ENCODE results near the gene ABCB4. TPM values are rescaled to one million over a fixed set of nuclear protein-coding genes. Genes with fewer than 3 reads are reported as not detected.

ABCB4 gene
- polyA plus RNA-seq, 4 donors, result 0.16 to 1.4 (median 0.86) TPM; not detected in 1

DNA sequence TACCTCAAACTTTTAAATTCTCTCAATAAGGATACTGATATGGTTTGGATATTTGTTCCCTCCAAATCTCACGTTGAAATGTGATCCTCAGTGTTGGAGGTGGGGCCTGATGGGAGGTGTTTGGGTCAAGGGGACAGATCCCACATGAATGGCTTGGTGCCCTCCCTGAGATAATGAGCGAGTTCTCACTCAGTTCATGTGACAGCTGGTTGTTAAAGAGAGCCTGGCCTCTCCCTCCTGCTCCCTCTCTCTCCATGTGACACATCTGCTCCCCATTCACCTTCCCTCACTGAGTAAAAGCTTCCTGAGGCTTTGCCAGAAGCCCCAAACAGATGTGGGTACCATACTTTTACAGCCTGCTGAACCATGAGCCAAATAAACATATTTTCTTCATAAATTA is 19.2 kb downstream of the ABCB4 start:
- Histone ChIP-seq H3K9me3 (ENCODE audit: control insufficient read depth in 2 of 2, insufficient read depth in 1 of 2, low read depth in 1 of 2, low read length in 1 of 2) (no peaks in the 10 kb centered on the region), H3K27ac (ENCODE audit: low read depth in 1 of 3, low read length in 2 of 3) (no peak overlapping the region), H3K4me1 (ENCODE audit: control insufficient read depth in 3 of 3, insufficient read depth in 2 of 3, low read depth in 1 of 3, low read length in 2 of 3) (no peaks in the 10 kb centered on the region), H3K36me3 (ENCODE audit: control insufficient read depth in 3 of 3, insufficient read depth in 2 of 3, low read depth in 1 of 3, low read length in 3 of 3) (no peaks in the 10 kb centered on the region), H3K4me3 (ENCODE audit: low read depth in 1 of 3, low read length in 3 of 3) (no peak overlapping the region), H3K27me3 (ENCODE audit: control insufficient read depth in 3 of 3, insufficient read depth in 3 of 3, low read length in 3 of 3) (peaks cover 0 to 2% (median 0%) of the 10 kb centered on the region in 3 donors)
- DNase-seq, result no peak
- no peak for FAIRE-seq
- 22 to 50% (median 23%) methylated on average over 2 of the region's 2 CpGs for WGBS, 3 donors

GRCh38 chr7:87452279-87452678 is 23.2 kb downstream of the ABCB4 start:
- peaks cover 0 to 2% (median 0%) of the 10 kb centered on the region in 3 donors for H3K27me3 ChIP-seq (ENCODE audit: control insufficient read depth in 3 of 3, insufficient read depth in 3 of 3, low read length in 3 of 3)
- H3K4me3 ChIP-seq (ENCODE audit: low read depth in 1 of 3, low read length in 3 of 3), result no peak overlapping the region
- no peak overlapping the region for H3K27ac ChIP-seq (ENCODE audit: low read depth in 1 of 3, low read length in 2 of 3)
- H3K4me1 ChIP-seq (ENCODE audit: control insufficient read depth in 3 of 3, insufficient read depth in 2 of 3, low read depth in 1 of 3, low read length in 2 of 3), result no peaks in the 10 kb centered on the region
- FAIRE-seq (no peak), DNase-seq (no peak)
- no peaks in the 10 kb centered on the region for H3K36me3 ChIP-seq (ENCODE audit: control insufficient read depth in 3 of 3, insufficient read depth in 2 of 3, low read depth in 1 of 3, low read length in 3 of 3)
- no peaks in the 10 kb centered on the region for H3K9me3 ChIP-seq (ENCODE audit: control insufficient read depth in 2 of 2, insufficient read depth in 1 of 2, low read depth in 1 of 2, low read length in 1 of 2)
- WGBS, 3 donors, result 79 to 84% (median 81%) methylated on average over 4 of the region's 4 CpGs

DNA sequence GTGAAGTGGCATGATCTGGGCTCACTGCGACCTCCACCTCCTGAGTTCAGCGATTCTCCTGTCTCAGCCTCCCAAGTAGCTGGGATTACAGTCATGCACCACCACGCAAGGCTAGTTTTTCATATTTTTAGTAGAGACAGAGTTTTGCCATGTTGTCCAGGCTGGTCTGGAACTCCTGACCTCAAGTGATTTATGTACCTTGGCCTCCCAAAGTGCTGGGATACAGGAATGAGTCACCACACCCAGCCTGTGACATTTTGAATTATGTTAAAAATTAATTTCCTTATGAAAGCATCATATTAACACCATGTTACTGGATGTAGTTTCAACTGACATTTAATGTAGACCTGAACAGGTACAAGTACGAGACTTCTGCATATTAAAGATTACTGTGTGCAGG is 24.3 kb downstream of the ABCB4 start:
- WGBS, 3 donors, result 82 to 90% (median 84%) methylated on average over 4 of the region's 4 CpGs
- Histone ChIP-seq H3K27ac (ENCODE audit: low read depth in 1 of 3, low read length in 2 of 3) (no peak overlapping the region), H3K36me3 (ENCODE audit: control insufficient read depth in 3 of 3, insufficient read depth in 2 of 3, low read depth in 1 of 3, low read length in 3 of 3) (no peaks in the 10 kb centered on the region), H3K4me1 (ENCODE audit: control insufficient read depth in 3 of 3, insufficient read depth in 2 of 3, low read depth in 1 of 3, low read length in 2 of 3) (no peaks in the 10 kb centered on the region), H3K27me3 (ENCODE audit: control insufficient read depth in 3 of 3, insufficient read depth in 3 of 3, low read length in 3 of 3) (no peaks in the 10 kb centered on the region), H3K4me3 (ENCODE audit: low read depth in 1 of 3, low read length in 3 of 3) (no peak overlapping the region), H3K9me3 (ENCODE audit: control insufficient read depth in 2 of 2, insufficient read depth in 1 of 2, low read depth in 1 of 2, low read length in 1 of 2) (no peaks in the 10 kb centered on the region)
- no peak for FAIRE-seq
- DNase-seq, result no peak

DNA sequence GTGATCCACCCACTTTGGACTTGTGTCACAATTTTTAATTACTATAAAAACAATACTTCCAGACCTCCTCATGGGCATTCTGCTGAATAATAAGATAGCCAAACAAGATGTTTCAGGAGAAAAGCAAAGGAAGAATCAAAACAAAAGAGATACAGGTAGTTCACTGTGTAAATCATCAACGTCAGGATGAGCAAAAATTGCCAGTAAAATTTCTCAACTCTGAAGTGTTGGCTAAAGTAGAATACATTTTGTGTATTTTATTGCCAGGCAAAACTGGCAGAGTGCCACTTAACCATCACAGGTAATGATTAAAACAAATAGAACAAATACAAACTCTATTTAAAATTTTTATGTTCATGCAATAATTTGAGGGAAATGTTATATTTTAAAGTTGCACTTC is 24.8 kb downstream of the ABCB4 start:
- DNase-seq, result no peak
- WGBS, 3 donors, result 23 to 62% (median 23%) methylated on average over 1 of the region's 1 CpG
- Histone ChIP-seq H3K4me1 (ENCODE audit: control insufficient read depth in 3 of 3, insufficient read depth in 2 of 3, low read depth in 1 of 3, low read length in 2 of 3) (no peaks in the 10 kb centered on the region), H3K36me3 (ENCODE audit: control insufficient read depth in 3 of 3, insufficient read depth in 2 of 3, low read depth in 1 of 3, low read length in 3 of 3) (no peaks in the 10 kb centered on the region), H3K9me3 (ENCODE audit: control insufficient read depth in 2 of 2, insufficient read depth in 1 of 2, low read depth in 1 of 2, low read length in 1 of 2) (no peaks in the 10 kb centered on the region), H3K27me3 (ENCODE audit: control insufficient read depth in 3 of 3, insufficient read depth in 3 of 3, low read length in 3 of 3) (no peaks in the 10 kb centered on the region), H3K27ac (ENCODE audit: low read depth in 1 of 3, low read length in 2 of 3) (no peak overlapping the region), H3K4me3 (ENCODE audit: low read depth in 1 of 3, low read length in 3 of 3) (no peak overlapping the region)
- FAIRE-seq, result no peak

DNA sequence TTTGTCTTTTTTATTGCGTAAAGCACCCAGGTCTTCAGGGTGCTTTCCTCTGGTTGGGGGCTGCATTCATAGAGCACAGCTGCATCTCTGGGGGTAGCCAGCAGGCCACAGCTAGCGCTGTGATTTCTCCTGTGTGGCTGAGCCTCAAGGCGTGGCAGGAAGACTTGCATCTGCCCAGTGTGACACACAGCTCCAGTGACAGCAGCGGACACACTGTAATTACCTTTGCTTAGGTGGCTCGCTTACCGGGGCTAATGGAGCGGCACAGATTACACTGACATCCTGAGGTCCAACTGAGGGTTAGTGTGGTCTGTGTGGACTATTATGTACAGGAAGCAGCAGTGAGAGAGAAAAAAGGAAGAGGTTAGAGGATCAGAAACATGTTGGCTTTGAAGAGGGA is 27.1 kb downstream of the ABCB4 start:
- WGBS, 3 donors, result 75 to 85% (median 84%) methylated on average over 7 of the region's 7 CpGs
- H3K4me1 ChIP-seq (ENCODE audit: control insufficient read depth in 3 of 3, insufficient read depth in 2 of 3, low read depth in 1 of 3, low read length in 2 of 3), result no peaks in the 10 kb centered on the region
- no peak for DNase-seq
- H3K27ac ChIP-seq (ENCODE audit: low read depth in 1 of 3, low read length in 2 of 3), result no peak overlapping the region
- no peak for FAIRE-seq
- no peaks in the 10 kb centered on the region for H3K36me3 ChIP-seq (ENCODE audit: control insufficient read depth in 3 of 3, insufficient read depth in 2 of 3, low read depth in 1 of 3, low read length in 3 of 3)
- no peaks in the 10 kb centered on the region for H3K9me3 ChIP-seq (ENCODE audit: control insufficient read depth in 2 of 2, insufficient read depth in 1 of 2, low read depth in 1 of 2, low read length in 1 of 2)
- H3K27me3 ChIP-seq (ENCODE audit: control insufficient read depth in 3 of 3, insufficient read depth in 3 of 3, low read length in 3 of 3), result no peaks in the 10 kb centered on the region
- H3K4me3 ChIP-seq (ENCODE audit: low read depth in 1 of 3, low read length in 3 of 3), result no peak overlapping the region

DNA sequence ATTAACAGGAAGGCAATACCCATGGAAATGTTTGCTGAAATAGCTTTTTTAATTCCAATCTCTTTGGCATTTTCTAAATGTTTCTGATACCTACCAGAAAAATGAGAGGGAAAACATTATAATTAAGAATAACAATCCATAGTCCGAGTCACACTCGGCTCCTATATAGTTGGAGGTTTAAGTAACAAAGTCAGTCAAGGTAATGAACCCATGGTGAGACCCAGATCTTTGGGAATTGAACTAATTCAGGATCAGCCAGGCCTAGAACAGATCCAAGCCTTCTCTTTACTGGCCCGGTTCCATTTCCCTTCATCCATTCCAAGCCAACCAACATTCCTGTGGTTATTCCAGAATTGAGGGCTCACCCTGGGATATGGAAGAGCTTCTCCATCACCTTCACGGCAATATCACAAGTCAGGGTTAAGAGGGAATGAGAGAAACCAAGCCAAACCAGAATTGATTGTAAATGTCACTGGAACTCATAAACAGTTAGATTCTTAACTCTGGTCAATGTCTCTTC is 28.3 kb downstream of the ABCB4 start:
- 76 to 91% (median 88%) methylated on average over 4 of the region's 4 CpGs for WGBS, 3 donors
- H3K4me1 ChIP-seq (ENCODE audit: control insufficient read depth in 3 of 3, insufficient read depth in 2 of 3, low read depth in 1 of 3, low read length in 2 of 3), result no peaks in the 10 kb centered on the region
- H3K36me3 ChIP-seq (ENCODE audit: control insufficient read depth in 3 of 3, insufficient read depth in 2 of 3, low read depth in 1 of 3, low read length in 3 of 3), result no peaks in the 10 kb centered on the region
- H3K27me3 ChIP-seq (ENCODE audit: control insufficient read depth in 3 of 3, insufficient read depth in 3 of 3, low read length in 3 of 3), result no peaks in the 10 kb centered on the region
- H3K4me3 ChIP-seq (ENCODE audit: low read depth in 1 of 3, low read length in 3 of 3), result no peak overlapping the region
- DNase-seq, result no peak
- no peak overlapping the region for H3K27ac ChIP-seq (ENCODE audit: low read depth in 1 of 3, low read length in 2 of 3)
- FAIRE-seq, result no peak
- no peaks in the 10 kb centered on the region for H3K9me3 ChIP-seq (ENCODE audit: control insufficient read depth in 2 of 2, insufficient read depth in 1 of 2, low read depth in 1 of 2, low read length in 1 of 2)

- DNase-seq, result no peak
- H3K4me3 ChIP-seq (ENCODE audit: low read depth in 1 of 3, low read length in 3 of 3), result no peak overlapping the region
- 63 to 80% (median 74%) methylated on average over 4 of the region's 4 CpGs for WGBS, 3 donors
- no peaks in the 10 kb centered on the region for H3K27me3 ChIP-seq (ENCODE audit: control insufficient read depth in 3 of 3, insufficient read depth in 3 of 3, low read length in 3 of 3)
- no peaks in the 10 kb centered on the region for H3K36me3 ChIP-seq (ENCODE audit: control insufficient read depth in 3 of 3, insufficient read depth in 2 of 3, low read depth in 1 of 3, low read length in 3 of 3)
- no peaks in the 10 kb centered on the region for H3K9me3 ChIP-seq (ENCODE audit: control insufficient read depth in 2 of 2, insufficient read depth in 1 of 2, low read depth in 1 of 2, low read length in 1 of 2)
- H3K4me1 ChIP-seq (ENCODE audit: control insufficient read depth in 3 of 3, insufficient read depth in 2 of 3, low read depth in 1 of 3, low read length in 2 of 3), result no peaks in the 10 kb centered on the region
- no peak for FAIRE-seq
- H3K27ac ChIP-seq (ENCODE audit: low read depth in 1 of 3, low read length in 2 of 3), result no peak overlapping the region
Observed at GRCh38 chr7:87445897-87446296, 29.6 kb downstream of the ABCB4 start.

- no peaks in the 10 kb centered on the region for H3K4me1 ChIP-seq (ENCODE audit: control insufficient read depth in 3 of 3, insufficient read depth in 2 of 3, low read depth in 1 of 3, low read length in 2 of 3)
- no peaks in the 10 kb centered on the region for H3K9me3 ChIP-seq (ENCODE audit: control insufficient read depth in 2 of 2, insufficient read depth in 1 of 2, low read depth in 1 of 2, low read length in 1 of 2)
- no peak overlapping the region for H3K4me3 ChIP-seq (ENCODE audit: low read depth in 1 of 3, low read length in 3 of 3)
- no peak overlapping the region for H3K27ac ChIP-seq (ENCODE audit: low read depth in 1 of 3, low read length in 2 of 3)
- H3K27me3 ChIP-seq (ENCODE audit: control insufficient read depth in 3 of 3, insufficient read depth in 3 of 3, low read length in 3 of 3), result no peaks in the 10 kb centered on the region
- no peak for FAIRE-seq
- no peaks in the 10 kb centered on the region for H3K36me3 ChIP-seq (ENCODE audit: control insufficient read depth in 3 of 3, insufficient read depth in 2 of 3, low read depth in 1 of 3, low read length in 3 of 3)
- no peak for DNase-seq
Observed at GRCh38 chr7:87435546-87435945, 39.9 kb downstream of the ABCB4 start.

DNA sequence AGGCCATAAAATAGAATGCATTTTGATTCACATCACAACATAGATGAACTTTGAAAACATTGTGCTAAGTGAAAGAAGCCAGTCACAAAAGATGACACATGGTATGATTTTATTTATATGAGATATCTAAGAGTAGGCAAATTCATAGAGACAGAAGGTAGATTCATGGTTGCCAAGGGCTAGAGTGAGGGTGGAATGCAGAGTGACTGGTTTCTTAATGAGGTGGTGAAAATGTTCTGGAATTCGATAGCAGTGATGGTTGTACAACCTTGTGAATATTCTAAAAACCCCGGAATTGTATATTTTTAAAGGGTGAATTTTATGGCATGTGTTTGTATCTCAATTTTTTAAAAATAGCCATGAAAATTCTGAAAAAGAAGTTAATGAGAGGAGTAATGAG is 42.9 kb downstream of the ABCB4 start:
- H3K36me3 ChIP-seq (ENCODE audit: control insufficient read depth in 3 of 3, insufficient read depth in 2 of 3, low read depth in 1 of 3, low read length in 3 of 3), result no peaks in the 10 kb centered on the region

More for the DNA sequence above, 42.9 kb downstream of the ABCB4 start:
- Histone ChIP-seq H3K27ac (ENCODE audit: low read depth in 1 of 3, low read length in 2 of 3) (no peak overlapping the region), H3K4me3 (ENCODE audit: low read depth in 1 of 3, low read length in 3 of 3) (no peak overlapping the region), H3K4me1 (ENCODE audit: control insufficient read depth in 3 of 3, insufficient read depth in 2 of 3, low read depth in 1 of 3, low read length in 2 of 3) (no peaks in the 10 kb centered on the region), H3K27me3 (ENCODE audit: control insufficient read depth in 3 of 3, insufficient read depth in 3 of 3, low read length in 3 of 3) (no peaks in the 10 kb centered on the region), H3K9me3 (ENCODE audit: control insufficient read depth in 2 of 2, insufficient read depth in 1 of 2, low read depth in 1 of 2, low read length in 1 of 2) (no peaks in the 10 kb centered on the region)
- DNase-seq (no peak), FAIRE-seq (no peak)
- 85 to 94% (median 86%) methylated on average over 2 of the region's 2 CpGs for WGBS, 3 donors

Measured in small intestine (tissue), 7 donors.